SU-DHL-6 (cell line): ENCODE data around the gene KRTAP12-1.

Experiments used
- EZH2phosphoT487 ChIP-seq: fragments of 200-600 bp; sonication (generic), shearing (Covaris generic); conservative IDR thresholded peaks from 2 replicates; pipeline ENCODE4 v1.6.1; 2018; ENCODE audit warnings: mild to moderate bottlenecking, antibody characterized with exemption, low read length, moderate library complexity, mixed read lengths
- TF ChIP-seq, protein P1 (sequence below): fragments of 200-600 bp; sonication (generic); IDR thresholded peaks from one replicate; pipeline ENCODE4 v1.5.1; 2017; ENCODE audit warnings: antibody characterized with exemption, mild to moderate bottlenecking, low read length, moderate library complexity; ENCODE audit not compliant: insufficient read depth, poor library complexity, severe bottlenecking

GRCh38 chr21:44687671-44688070 lies 5.7 kb upstream of the KRTAP12-1 start:
- TF ChIP-seq, protein P1, sequence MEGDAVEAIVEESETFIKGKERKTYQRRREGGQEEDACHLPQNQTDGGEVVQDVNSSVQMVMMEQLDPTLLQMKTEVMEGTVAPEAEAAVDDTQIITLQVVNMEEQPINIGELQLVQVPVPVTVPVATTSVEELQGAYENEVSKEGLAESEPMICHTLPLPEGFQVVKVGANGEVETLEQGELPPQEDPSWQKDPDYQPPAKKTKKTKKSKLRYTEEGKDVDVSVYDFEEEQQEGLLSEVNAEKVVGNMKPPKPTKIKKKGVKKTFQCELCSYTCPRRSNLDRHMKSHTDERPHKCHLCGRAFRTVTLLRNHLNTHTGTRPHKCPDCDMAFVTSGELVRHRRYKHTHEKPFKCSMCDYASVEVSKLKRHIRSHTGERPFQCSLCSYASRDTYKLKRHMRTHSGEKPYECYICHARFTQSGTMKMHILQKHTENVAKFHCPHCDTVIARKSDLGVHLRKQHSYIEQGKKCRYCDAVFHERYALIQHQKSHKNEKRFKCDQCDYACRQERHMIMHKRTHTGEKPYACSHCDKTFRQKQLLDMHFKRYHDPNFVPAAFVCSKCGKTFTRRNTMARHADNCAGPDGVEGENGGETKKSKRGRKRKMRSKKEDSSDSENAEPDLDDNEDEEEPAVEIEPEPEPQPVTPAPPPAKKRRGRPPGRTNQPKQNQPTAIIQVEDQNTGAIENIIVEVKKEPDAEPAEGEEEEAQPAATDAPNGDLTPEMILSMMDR: no peak
- TF ChIP-seq EZH2phosphoT487: no peak
